ENCODE data around the gene PPP1R12B. TPM values are rescaled to one million over a fixed set of nuclear protein-coding genes. Genes with fewer than 3 reads are reported as not detected.
A peak's percentile ranks its signal among the peaks of the same experiment; 100 is the strongest.
"Not testable (repeated sequence)": the region's sequence is repeated elsewhere in the genome, so short reads cannot be mapped to it uniquely, and the experiment has no call there.

Gene PPP1R12B
- total RNA-seq, 1 donor from 2014 or later: 71.7 TPM

GRCh38 chr1:202505356-202505755 is 156.9 kb downstream of the PPP1R12B start:
- TF ChIP-seq POLR2AphosphoS5 (IDR thresholded peaks at IDR 0.05; ENCODE audit: insufficient read depth in 1 of 2, low read depth in 1 of 2) (peak in 1 of 2 donors; percentile 52), POLR2A (IDR thresholded peaks at IDR 0.05) (no peak)
- no peak for DNase-seq (ENCODE audit: extremely low spot score in 2 of 2)
- Histone ChIP-seq H3K36me3 (no peaks in the 10 kb centered on the region), H3K9me3 (no peaks in the 10 kb centered on the region), H3K27ac (peak overlapping the region; percentile 75), H3K4me3 (no peak overlapping the region), H3K27me3 (no peaks in the 10 kb centered on the region), H3K4me1 (peaks cover 14% of the 10 kb centered on the region)
- intact Hi-C loops (cut with DNase I): loop anchor here (10.0 kb wide), 1 partner anchor 69 kb away; no protein-coding TSS in a partner anchor

DNA sequence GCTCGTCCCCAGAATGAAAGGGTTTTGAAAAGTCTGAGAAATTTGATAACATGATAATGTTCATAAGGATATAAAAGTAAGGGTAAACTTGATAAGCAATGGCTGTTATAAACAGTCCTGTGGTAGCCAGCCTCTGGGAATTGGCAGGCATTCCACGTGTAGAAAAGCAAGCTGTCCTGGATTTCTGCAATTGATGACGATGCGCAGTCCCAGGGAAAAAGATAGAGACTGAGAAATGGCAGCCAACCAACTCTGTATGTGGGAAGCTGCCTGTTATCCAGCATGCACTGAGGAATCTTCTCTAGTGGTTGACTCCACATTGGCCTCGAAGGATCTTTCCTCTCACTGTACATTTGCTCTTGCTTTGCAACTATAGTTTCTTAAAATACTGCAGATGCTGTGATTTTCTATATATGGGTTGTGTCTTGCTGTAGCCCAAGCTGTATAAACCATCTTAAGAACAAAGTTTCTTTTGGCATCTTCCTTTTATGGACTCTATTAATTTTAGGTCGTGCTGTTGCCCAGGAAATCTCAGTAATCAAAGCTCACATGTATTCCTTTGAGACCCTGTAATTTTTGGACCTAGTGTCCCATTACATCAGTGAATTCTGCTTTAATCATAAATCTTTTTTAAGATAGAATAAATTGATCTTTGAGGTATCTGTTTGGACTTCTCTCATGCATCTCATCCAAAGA is 157.5 kb downstream of the PPP1R12B start:
- intact Hi-C loops (cut with DNase I): loop anchor here (10.0 kb wide), 1 partner anchor 69 kb away; no protein-coding TSS in a partner anchor
- not testable (repeated sequence) for H3K36me3 ChIP-seq; H3K4me3 ChIP-seq; H3K27me3 ChIP-seq; H3K9me3 ChIP-seq; DNase-seq (ENCODE audit: extremely low spot score in 2 of 2)
- peak in 1 of 2 donors; percentile 29 for TF ChIP-seq POLR2AphosphoS5 (IDR thresholded peaks at IDR 0.05; ENCODE audit: insufficient read depth in 1 of 2, low read depth in 1 of 2)
- H3K27ac ChIP-seq: peak overlapping the region; percentile 75
- H3K4me1 ChIP-seq: peaks cover 14% of the 10 kb centered on the region

- peaks cover 14% of the 10 kb centered on the region for H3K4me1 ChIP-seq
- not testable (repeated sequence) for H3K36me3 ChIP-seq; H3K4me3 ChIP-seq; DNase-seq (ENCODE audit: extremely low spot score in 2 of 2); H3K9me3 ChIP-seq; H3K27ac ChIP-seq; H3K27me3 ChIP-seq
- intact Hi-C loops (cut with DNase I): loop anchor here (10.0 kb wide), 1 partner anchor 66 kb away; no protein-coding TSS in a partner anchor
These were observed 160.4 kb downstream of the PPP1R12B start for GRCh38 chr1:202508863-202509262.

- H3K27ac ChIP-seq; H3K9me3 ChIP-seq; intact Hi-C loops (cut with DNase I); H3K36me3 ChIP-seq; H3K27me3 ChIP-seq; H3K4me1 ChIP-seq; DNase-seq (ENCODE audit: extremely low spot score in 2 of 2); H3K4me3 ChIP-seq: not testable (repeated sequence)
These were observed 165.4 kb downstream of the PPP1R12B start for GRCh38 chr1:202513875-202514274.

DNA sequence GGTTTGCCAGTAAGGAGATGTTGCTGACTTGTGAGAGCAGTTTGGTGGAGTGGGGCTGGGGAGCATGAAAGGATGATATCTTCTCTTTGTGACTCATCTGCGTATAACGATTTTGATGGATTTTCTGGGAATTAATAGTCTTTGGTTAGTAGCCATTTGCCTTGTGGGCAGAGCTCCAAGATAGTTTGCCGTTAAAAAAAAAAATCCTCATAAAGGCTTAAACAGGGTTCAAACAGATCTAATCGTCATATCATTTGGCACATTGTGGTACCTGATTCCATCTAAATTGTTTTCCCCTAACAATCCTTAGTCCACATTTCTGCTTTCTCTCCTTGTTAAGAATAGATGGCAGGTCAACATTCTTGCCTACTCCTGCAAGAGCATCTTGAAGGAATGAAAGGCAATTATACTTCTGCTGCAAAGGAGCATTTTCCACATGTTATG is 168.0 kb downstream of the PPP1R12B start:
- Histone ChIP-seq H3K27me3 (no peaks in the 10 kb centered on the region), H3K4me1 (peaks cover 9% of the 10 kb centered on the region), H3K4me3 (no peak overlapping the region), H3K9me3 (no peaks in the 10 kb centered on the region), H3K36me3 (no peaks in the 10 kb centered on the region), H3K27ac (no peak overlapping the region)
- TF ChIP-seq POLR2AphosphoS5 (IDR thresholded peaks at IDR 0.05; ENCODE audit: insufficient read depth in 1 of 2, low read depth in 1 of 2) (no peak), POLR2A (IDR thresholded peaks at IDR 0.05) (no peak), CTCF (IDR thresholded peaks at IDR 0.05) (no peak)
- intact Hi-C loops (cut with DNase I): no loop called here
- no peak for DNase-seq (ENCODE audit: extremely low spot score in 2 of 2)

GRCh38 chr1:202517146-202517545 is 168.6 kb downstream of the PPP1R12B start:
- H3K27ac ChIP-seq; DNase-seq (ENCODE audit: extremely low spot score in 2 of 2); H3K4me1 ChIP-seq; H3K9me3 ChIP-seq; H3K36me3 ChIP-seq; intact Hi-C loops (cut with DNase I); H3K4me3 ChIP-seq; H3K27me3 ChIP-seq: not testable (repeated sequence)

DNA sequence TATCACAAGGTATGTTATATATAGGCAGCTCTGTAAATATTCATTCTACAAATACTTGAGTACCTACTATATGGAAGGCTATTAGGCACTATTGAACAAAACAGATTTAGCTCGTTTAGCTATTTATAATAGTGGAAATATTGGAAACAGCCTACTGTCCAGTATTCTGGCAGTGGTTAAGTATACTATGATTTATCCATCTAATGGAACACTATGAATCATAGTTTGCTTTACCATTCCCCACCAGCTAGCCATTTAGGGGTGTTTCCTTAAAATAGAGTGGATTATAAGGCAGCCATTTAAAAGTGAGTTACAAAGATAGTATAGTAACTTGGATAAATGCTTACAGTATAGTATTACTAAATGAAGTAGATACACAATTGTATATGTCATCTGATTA is 169.7 kb downstream of the PPP1R12B start:
- H3K4me3 ChIP-seq; intact Hi-C loops (cut with DNase I); H3K4me1 ChIP-seq; DNase-seq (ENCODE audit: extremely low spot score in 2 of 2); H3K27ac ChIP-seq; H3K36me3 ChIP-seq; H3K9me3 ChIP-seq; H3K27me3 ChIP-seq: not testable (repeated sequence)

DNA sequence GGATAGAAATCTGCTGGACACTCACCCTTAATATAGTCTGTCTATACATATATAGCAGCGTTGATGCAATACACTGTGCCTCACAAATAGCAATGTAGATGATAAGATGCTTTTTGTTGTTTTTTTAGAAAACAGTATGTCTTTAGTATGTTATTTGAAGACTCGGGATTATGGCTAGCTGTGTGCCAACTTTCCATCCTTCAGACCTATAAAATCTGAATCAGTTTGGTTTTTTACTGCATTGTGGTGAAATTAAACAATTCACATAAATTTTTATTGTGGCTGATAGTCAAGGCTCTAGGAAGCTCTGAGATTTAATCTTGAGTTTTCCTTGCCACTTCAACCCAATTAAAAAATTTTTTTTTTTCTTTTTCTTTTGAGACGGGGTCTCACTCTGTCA is 170.4 kb downstream of the PPP1R12B start:
- H3K27ac ChIP-seq: not testable (repeated sequence)

GRCh38 chr1:202520129-202520856 is 171.8 kb downstream of the PPP1R12B start:
- intact Hi-C loops (cut with DNase I); H3K27ac ChIP-seq; H3K9me3 ChIP-seq; H3K27me3 ChIP-seq; H3K4me1 ChIP-seq; H3K36me3 ChIP-seq; H3K4me3 ChIP-seq; DNase-seq (ENCODE audit: extremely low spot score in 2 of 2): not testable (repeated sequence)

More for the DNA sequence above, 170.4 kb downstream of the PPP1R12B start:
- H3K4me1 ChIP-seq; intact Hi-C loops (cut with DNase I); DNase-seq (ENCODE audit: extremely low spot score in 2 of 2); H3K27me3 ChIP-seq; H3K36me3 ChIP-seq; H3K9me3 ChIP-seq; H3K4me3 ChIP-seq: not testable (repeated sequence)

GRCh38 chr1:202520857-202521216 is 172.3 kb downstream of the PPP1R12B start:
- H3K4me3 ChIP-seq; intact Hi-C loops (cut with DNase I); H3K27ac ChIP-seq; DNase-seq (ENCODE audit: extremely low spot score in 2 of 2); H3K4me1 ChIP-seq; H3K9me3 ChIP-seq; H3K36me3 ChIP-seq; H3K27me3 ChIP-seq: not testable (repeated sequence)

GRCh38 chr1:202521484-202521883 is 173.0 kb downstream of the PPP1R12B start:
- H3K36me3 ChIP-seq; H3K9me3 ChIP-seq; H3K4me1 ChIP-seq; H3K27ac ChIP-seq; DNase-seq (ENCODE audit: extremely low spot score in 2 of 2); H3K4me3 ChIP-seq; intact Hi-C loops (cut with DNase I); H3K27me3 ChIP-seq: not testable (repeated sequence)
